GM12874 (cell line): ENCODE results near the gene NCAN.

ENCODE experiments used
- CTCF ChIP-seq: IDR thresholded peaks from 2 replicates; pipeline ENCODE4 v1.5.1; 2011; ENCODE audit warnings: low read depth, mild to moderate bottlenecking, control low read depth, low read length, moderate library complexity; ENCODE audit not compliant: insufficient read depth

Gene NCAN

GRCh38 chr19:19276851-19277250 lies 65.1 kb downstream of the NCAN start:
- no peak for TF ChIP-seq CTCF

DNA sequence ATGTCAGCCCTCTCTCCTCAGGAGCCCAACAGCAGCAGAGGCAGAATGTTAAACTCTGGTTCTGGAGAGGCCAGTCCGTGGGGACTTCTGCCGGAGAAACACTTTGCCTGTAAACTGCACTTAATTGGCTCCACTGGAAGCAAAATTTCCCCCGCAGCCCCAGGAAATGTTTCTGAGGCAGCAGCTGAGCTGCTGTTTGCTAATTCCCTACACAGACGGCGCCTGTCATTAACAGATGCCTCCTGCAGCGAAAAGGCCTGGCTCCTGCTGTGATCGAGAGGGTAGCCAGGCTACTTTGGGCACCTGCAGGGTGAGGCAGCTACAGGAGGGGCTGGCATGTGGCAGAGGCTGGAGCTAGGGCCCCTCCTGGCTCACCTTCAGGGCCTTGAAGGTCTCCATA lies 66.6 kb downstream of the NCAN start:
- TF ChIP-seq CTCF: no peak

DNA sequence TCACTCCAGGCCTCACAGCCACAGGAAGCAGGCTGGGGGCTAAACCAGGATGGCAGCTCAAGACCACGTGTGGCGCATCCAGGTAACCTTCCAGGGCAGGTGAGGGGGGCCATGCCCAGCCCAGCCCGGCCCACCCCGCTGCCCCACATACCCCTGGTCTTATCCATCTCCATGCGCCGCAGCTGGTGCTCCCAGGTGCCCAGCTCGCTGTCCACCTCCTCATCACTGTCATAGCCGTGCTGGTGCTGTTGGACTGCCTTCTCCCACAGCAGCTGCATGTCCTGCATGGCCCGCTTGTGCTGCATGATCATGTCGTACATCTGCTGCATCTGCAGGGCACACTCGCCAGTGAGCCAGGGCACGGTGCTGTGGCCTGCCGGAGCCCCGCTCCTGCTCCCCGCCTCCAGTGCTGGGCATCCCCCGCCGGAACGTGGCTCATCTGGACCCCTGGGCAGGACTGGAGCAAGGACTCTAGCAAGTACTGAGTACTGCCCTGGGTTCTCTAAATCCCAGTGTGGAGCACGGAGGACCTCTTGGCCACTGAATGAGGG lies 67.4 kb downstream of the NCAN start:
- no peak for TF ChIP-seq CTCF

GRCh38 chr19:19279853-19280252 lies 68.1 kb downstream of the NCAN start:
- TF ChIP-seq CTCF: no peak

DNA sequence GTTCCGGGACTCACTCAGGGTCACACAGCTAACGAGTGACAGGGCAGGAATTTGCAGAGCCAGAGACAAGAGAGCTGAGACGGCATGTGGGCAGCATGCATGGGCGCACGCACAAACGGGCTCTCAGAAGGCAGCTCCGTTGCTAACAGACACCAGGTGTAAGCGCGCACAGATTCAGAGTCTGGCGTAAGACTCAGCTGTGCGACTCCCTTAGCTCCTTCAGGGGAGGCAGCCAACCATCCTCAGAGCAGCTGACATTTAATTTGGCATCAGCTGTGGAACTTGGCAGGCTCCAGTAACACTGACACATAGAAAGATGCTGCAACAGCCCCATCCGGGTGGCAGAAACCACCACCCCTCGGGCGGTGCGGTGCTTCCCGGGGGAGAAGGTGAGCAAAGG lies 68.8 kb downstream of the NCAN start:
- no peak for TF ChIP-seq CTCF

GRCh38 chr19:19285686-19286085 lies 73.9 kb downstream of the NCAN start:
- TF ChIP-seq CTCF: no peak

- no peak for TF ChIP-seq CTCF
These were observed 80.8 kb downstream of the NCAN start for GRCh38 chr19:19292607-19293006.
